NOMO-1 (cell line): ENCODE data around the gene NSUN5.
"Not testable (repeated sequence)": the region's sequence is repeated elsewhere in the genome, so short reads cannot be mapped to it uniquely, and the experiment has no call there.

Experiments used
- DNase-seq, 2 experiments: peaks; one replicate each; lab custom pipeline; 2025; ENCODE audit not compliant: unreplicated experiment in 2 of 2; lab: John Stamatoyannopoulos, UW

Gene NSUN5

GRCh38 chr7:73308665-73309214 lies at the start of gene NSUN5:
Gene NSUN5, minus strand, starts transcription at chr7:73308826. Its CDS starts 36 bp downstream, at chr7:73308790.
- peak; percentile 100 for DNase-seq

GRCh38 chr7:73356159-73356558 lies 47.5 kb upstream of the NSUN5 start:
- no peak for DNase-seq

GRCh38 chr7:73354821-73355220 lies 46.2 kb upstream of the NSUN5 start:
- no peak for DNase-seq

GRCh38 chr7:73354196-73354595 lies 45.6 kb upstream of the NSUN5 start:
- DNase-seq = no peak

GRCh38 chr7:73353243-73353642 lies 44.6 kb upstream of the NSUN5 start:
- DNase-seq = no peak

GRCh38 chr7:73352784-73353183 lies 44.2 kb upstream of the NSUN5 start:
- DNase-seq = no peak

- no peak for DNase-seq
These were observed 43.0 kb upstream of the NSUN5 start for GRCh38 chr7:73351447-73352167.

- DNase-seq = no peak
These were observed 41.9 kb upstream of the NSUN5 start for GRCh38 chr7:73350306-73351068.

GRCh38 chr7:73349763-73350162 lies 41.1 kb upstream of the NSUN5 start:
- no peak for DNase-seq

GRCh38 chr7:73345951-73346350 lies 37.3 kb upstream of the NSUN5 start:
- no peak for DNase-seq

GRCh38 chr7:73345538-73345937 lies 36.9 kb upstream of the NSUN5 start:
- DNase-seq = no peak

- DNase-seq = no peak
These were observed 35.2 kb upstream of the NSUN5 start for GRCh38 chr7:73343671-73344380.

- DNase-seq = no peak
These were observed 34.0 kb upstream of the NSUN5 start for GRCh38 chr7:73342645-73343044.

GRCh38 chr7:73341877-73342276 lies 33.3 kb upstream of the NSUN5 start:
- peak; percentile 91 to 99 for DNase-seq

- DNase-seq = no peak
These were observed 31.9 kb upstream of the NSUN5 start for GRCh38 chr7:73340514-73340913.

GRCh38 chr7:73338321-73338720 lies 29.7 kb upstream of the NSUN5 start:
- no peak for DNase-seq

GRCh38 chr7:73332447-73332846 lies 23.8 kb upstream of the NSUN5 start:
- DNase-seq = no peak

GRCh38 chr7:73330772-73331171 lies 22.1 kb upstream of the NSUN5 start:
- DNase-seq = no peak

- no peak for DNase-seq
These were observed 21.4 kb upstream of the NSUN5 start for GRCh38 chr7:73329861-73330581.

- DNase-seq = no peak
These were observed 20.1 kb upstream of the NSUN5 start for GRCh38 chr7:73328696-73329095.

GRCh38 chr7:73327922-73328321 lies 19.3 kb upstream of the NSUN5 start, which contains the start of the genes FKBP6 and TRIM50:
Gene FKBP6, plus strand, starts transcription at chr7:73328161. Its CDS starts 268 bp downstream, at chr7:73328429.
Gene TRIM50, minus strand, starts transcription at chr7:73328082. Its CDS starts 3,295 bp downstream, at chr7:73324787.
- DNase-seq = not testable (repeated sequence)
